Liver (tissue), 9 donors: ENCODE measurements around the gene SMYD3. TPM values are rescaled to one million over a fixed set of nuclear protein-coding genes. Genes with fewer than 3 reads are reported as not detected.

Experiments used
- DNase-seq: peaks from one replicate; pipeline ENCODE4 v3.0.0-alpha.2; 2017; ENCODE audit warnings: low spot score
- H3K27ac ChIP-seq, 2 donors: one replicate each; pipeline ENCODE4 v1.7.0; 2013; ENCODE audit warnings: inconsistent platforms in 2 of 2, low read length in 2 of 2, control low read depth in 1 of 2, low read depth in 1 of 2, mild to moderate bottlenecking in 1 of 2
- H3K27me3 ChIP-seq, 4 donors: one replicate each; pipeline versions ENCODE4 v1.6.1 to v1.7.0; 2013; ENCODE audit warnings: low read length in 3 of 4, inconsistent platforms in 1 of 4, mild to moderate bottlenecking in 1 of 4, moderate library complexity in 1 of 4; ENCODE audit not compliant: control insufficient read depth in 4 of 4, insufficient read depth in 4 of 4
- H3K36me3 ChIP-seq, 4 donors: one replicate each; pipeline versions ENCODE4 v1.6.1 to v1.7.0; 2013; ENCODE audit warnings: low read length in 3 of 4, mild to moderate bottlenecking in 3 of 4, low read depth in 1 of 4, moderate library complexity in 1 of 4; ENCODE audit not compliant: control insufficient read depth in 4 of 4, insufficient read depth in 3 of 4
- H3K4me1 ChIP-seq, 4 donors: one replicate each; pipeline versions ENCODE4 v1.6.1 to v1.7.0; 2013; ENCODE audit warnings: low read length in 3 of 4, mild to moderate bottlenecking in 3 of 4, moderate library complexity in 1 of 4; ENCODE audit not compliant: control insufficient read depth in 4 of 4, insufficient read depth in 4 of 4
- H3K4me3 ChIP-seq, 3 donors: one replicate each; pipeline versions ENCODE4 v1.6.1 to v1.7.0; 2013; ENCODE audit warnings: low read length in 3 of 3, control low read depth in 1 of 3, low read depth in 1 of 3, mild to moderate bottlenecking in 1 of 3
- H3K9ac ChIP-seq, 2 donors: one replicate each; pipeline ENCODE4 v1.7.0; 2013; ENCODE audit warnings: low read length in 2 of 2, mild to moderate bottlenecking in 2 of 2, moderate library complexity in 2 of 2, control low read depth in 1 of 2, low read depth in 1 of 2
- H3K9me3 ChIP-seq, 4 donors: one replicate each; pipeline versions ENCODE4 v1.6.1 to v1.7.0; 2013; ENCODE audit warnings: low read length in 3 of 4; ENCODE audit not compliant: control insufficient read depth in 4 of 4
- EGR1 ChIP-seq, 2 donors: IDR thresholded peaks; 2 replicates each; pipeline ENCODE4 v1.6.1; 2016 to 2018; ENCODE audit warnings: antibody characterized with exemption in 2 of 2, low read depth in 2 of 2
- FOXA1 ChIP-seq: IDR thresholded peaks from 2 replicates; pipeline ENCODE4 v1.6.1; 2016; ENCODE audit warnings: antibody characterized with exemption
- FOXA2 ChIP-seq: IDR thresholded peaks from 2 replicates; pipeline ENCODE4 v1.6.1; 2016; ENCODE audit warnings: antibody characterized with exemption
- GABPA ChIP-seq, 2 donors: IDR thresholded peaks in 1 of 2; conservative IDR thresholded peaks in 1 of 2; 2 replicates each; pipeline ENCODE4 v1.6.1; 2016; ENCODE audit warnings: antibody characterized with exemption in 2 of 2, mild to moderate bottlenecking in 1 of 2, moderate library complexity in 1 of 2
- HNF4A ChIP-seq, 2 donors: conservative IDR thresholded peaks; 2 replicates each; pipeline ENCODE4 v1.6.1; 2016; ENCODE audit warnings: antibody characterized with exemption in 2 of 2, mild to moderate bottlenecking in 2 of 2
- JUND ChIP-seq, 2 donors: IDR thresholded peaks; 2 replicates each; pipeline ENCODE4 v1.6.1; 2016; ENCODE audit warnings: antibody characterized with exemption in 2 of 2
- NR2F2 ChIP-seq: IDR thresholded peaks from 2 replicates; pipeline ENCODE4 v1.6.1; 2016; ENCODE audit warnings: antibody characterized with exemption
- RAD21 ChIP-seq, 2 donors: IDR thresholded peaks; 2 replicates each; pipeline ENCODE4 v1.6.1; 2016; ENCODE audit warnings: antibody characterized with exemption in 2 of 2, mild to moderate bottlenecking in 2 of 2
- RXRA ChIP-seq, 2 donors: IDR thresholded peaks; 2 replicates each; pipeline ENCODE4 v1.6.1; 2017 to 2018; ENCODE audit warnings: antibody characterized with exemption in 2 of 2, mild to moderate bottlenecking in 1 of 2
- TAF1 ChIP-seq: conservative IDR thresholded peaks from 2 replicates; pipeline ENCODE4 v1.6.1; 2016; ENCODE audit warnings: antibody characterized with exemption, mild to moderate bottlenecking
- YY1 ChIP-seq: IDR thresholded peaks from 2 replicates; pipeline ENCODE4 v1.6.1; 2016; ENCODE audit warnings: antibody characterized with exemption, mild to moderate bottlenecking
- WGBS: extraction: QIAGEN DNeasy Blood & Tissue Kit; methylation state at CpG from one replicate; pipeline ENCODE4 v1.1.7; 2013; 5-methylcytosine and 5-hydroxymethylcytosine counted together
- polyA plus RNA-seq, 2 donors: library from polyadenylated mRNA; stranded (reverse) in 1 of 2; unstranded in 1 of 2; fragments of 200-250 nt in 1 of 2; fragments of >200 nt in 1 of 2; fragmentation: Nextera tagmentation in 1 of 2; extraction: Ambion mirVana in 1 of 2; gene quantifications; one replicate each; pipeline versions ENCODE4 v1.2.1 to v1.2.3, GENCODE V29; 2013 to 2015
- total RNA-seq, 2 donors: library from RNA; depleted of rRNA; stranded (reverse); fragments of >200 nt; gene quantifications; one replicate each; pipeline ENCODE4 v1.2.3, GENCODE V29; 2014
- TF ChIP-seq, protein P1 (sequence below): IDR thresholded peaks from 2 replicates; pipeline ENCODE4 v1.6.1; 2016; ENCODE audit warnings: antibody characterized with exemption
- TF ChIP-seq, protein P2 (sequence below): IDR thresholded peaks from 2 replicates; pipeline ENCODE4 v1.6.1; 2016; ENCODE audit warnings: antibody characterized with exemption, mild to moderate bottlenecking
- TF ChIP-seq, protein P3 (sequence below): IDR thresholded peaks from 2 replicates; pipeline ENCODE4 v1.6.1; 2016; ENCODE audit warnings: antibody characterized with exemption
- TF ChIP-seq, protein P4 (sequence below): IDR thresholded peaks from 2 replicates; pipeline ENCODE4 v1.6.1; 2016; ENCODE audit warnings: antibody characterized with exemption
- TF ChIP-seq, protein P5 (sequence below): fragments of 150-350 bp; IDR thresholded peaks from 2 replicates; pipeline ENCODE4 v1.5.1; 2017; ENCODE audit warnings: improper control_type of control experiment, low read depth, low read length; ENCODE audit not compliant: missing input control
- donor health status: healthy.
- donor health status: healthy.
- donor health status: healthy.
- donor health status: healthy.
- donor health status: healthy.

The SMYD3 gene
- total and polyA plus RNA-seq, 4 donors, result 3.1 to 9.1 (median 8.0) TPM

DNA sequence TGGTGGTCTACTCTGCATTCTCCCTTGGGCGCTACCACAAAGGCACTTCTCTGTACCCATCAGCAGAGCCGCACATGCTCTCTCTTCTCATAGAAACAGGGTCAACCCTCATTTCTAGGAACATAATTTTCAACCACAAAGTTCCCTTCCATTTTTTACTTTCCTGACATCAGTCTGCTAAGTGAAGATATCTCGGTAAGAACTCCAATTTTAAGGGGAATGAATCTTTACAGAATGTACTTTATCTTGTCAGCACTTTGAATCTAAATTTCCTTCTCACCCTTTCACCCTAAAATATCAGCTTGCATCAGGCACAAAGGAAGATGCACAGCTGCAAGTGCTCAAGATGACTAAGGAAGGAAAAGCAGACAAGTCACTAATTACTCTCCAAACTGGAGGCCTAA is 545.9 kb downstream of the SMYD3 start:
- H3K27ac ChIP-seq, result no peak overlapping the region
- TF ChIP-seq RAD21 (IDR thresholded peaks at IDR 0.05), result no peak
- TF ChIP-seq FOXA2, result no peak
- TF ChIP-seq, protein P1, sequence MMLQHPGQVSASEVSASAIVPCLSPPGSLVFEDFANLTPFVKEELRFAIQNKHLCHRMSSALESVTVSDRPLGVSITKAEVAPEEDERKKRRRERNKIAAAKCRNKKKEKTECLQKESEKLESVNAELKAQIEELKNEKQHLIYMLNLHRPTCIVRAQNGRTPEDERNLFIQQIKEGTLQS, result no peak
- no peak for TF ChIP-seq RXRA (IDR thresholded peaks at IDR 0.05)
- no peak overlapping the region for H3K4me3 ChIP-seq
- H3K27me3 ChIP-seq, result no peaks in the 10 kb centered on the region
- no peak overlapping the region for H3K9ac ChIP-seq
- no peaks in the 10 kb centered on the region for H3K9me3 ChIP-seq
- DNase-seq, result no peak
- H3K4me1 ChIP-seq, result no peaks in the 10 kb centered on the region
- no peaks in the 10 kb centered on the region for H3K36me3 ChIP-seq
- WGBS, result 94% methylated on average over 3 of the region's 3 CpGs

DNA sequence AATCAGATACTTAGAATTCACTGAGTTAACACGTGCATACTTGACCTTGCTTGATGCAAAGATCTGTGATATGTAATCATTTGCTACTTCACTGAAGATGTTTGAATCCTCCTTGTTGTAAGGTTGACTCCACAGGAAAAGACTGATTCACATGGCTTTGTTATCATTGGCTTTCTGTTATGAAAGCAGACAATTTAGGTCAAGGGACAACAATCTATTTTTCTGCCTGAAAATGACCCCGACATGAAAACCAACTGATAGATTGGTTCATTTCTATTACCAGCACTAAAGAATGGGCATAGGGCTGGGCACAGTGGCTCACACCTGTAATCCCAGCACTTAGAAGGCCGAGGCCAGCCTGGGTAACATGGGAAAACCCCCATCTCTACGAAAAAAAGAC is 546.9 kb downstream of the SMYD3 start:
- Histone ChIP-seq H3K4me1 (no peaks in the 10 kb centered on the region), H3K36me3 (no peaks in the 10 kb centered on the region), H3K9me3 (no peaks in the 10 kb centered on the region), H3K27me3 (no peaks in the 10 kb centered on the region), H3K27ac (no peak overlapping the region), H3K4me3 (no peak overlapping the region), H3K9ac (no peak overlapping the region)
- 90% methylated on average over 4 of the region's 4 CpGs for WGBS
- TF ChIP-seq HNF4A (conservative IDR thresholded peaks at IDR 0.05) (no peak), JUND (IDR thresholded peaks at IDR 0.05) (no peak), TAF1 (no peak)
- TF ChIP-seq, protein P2, sequence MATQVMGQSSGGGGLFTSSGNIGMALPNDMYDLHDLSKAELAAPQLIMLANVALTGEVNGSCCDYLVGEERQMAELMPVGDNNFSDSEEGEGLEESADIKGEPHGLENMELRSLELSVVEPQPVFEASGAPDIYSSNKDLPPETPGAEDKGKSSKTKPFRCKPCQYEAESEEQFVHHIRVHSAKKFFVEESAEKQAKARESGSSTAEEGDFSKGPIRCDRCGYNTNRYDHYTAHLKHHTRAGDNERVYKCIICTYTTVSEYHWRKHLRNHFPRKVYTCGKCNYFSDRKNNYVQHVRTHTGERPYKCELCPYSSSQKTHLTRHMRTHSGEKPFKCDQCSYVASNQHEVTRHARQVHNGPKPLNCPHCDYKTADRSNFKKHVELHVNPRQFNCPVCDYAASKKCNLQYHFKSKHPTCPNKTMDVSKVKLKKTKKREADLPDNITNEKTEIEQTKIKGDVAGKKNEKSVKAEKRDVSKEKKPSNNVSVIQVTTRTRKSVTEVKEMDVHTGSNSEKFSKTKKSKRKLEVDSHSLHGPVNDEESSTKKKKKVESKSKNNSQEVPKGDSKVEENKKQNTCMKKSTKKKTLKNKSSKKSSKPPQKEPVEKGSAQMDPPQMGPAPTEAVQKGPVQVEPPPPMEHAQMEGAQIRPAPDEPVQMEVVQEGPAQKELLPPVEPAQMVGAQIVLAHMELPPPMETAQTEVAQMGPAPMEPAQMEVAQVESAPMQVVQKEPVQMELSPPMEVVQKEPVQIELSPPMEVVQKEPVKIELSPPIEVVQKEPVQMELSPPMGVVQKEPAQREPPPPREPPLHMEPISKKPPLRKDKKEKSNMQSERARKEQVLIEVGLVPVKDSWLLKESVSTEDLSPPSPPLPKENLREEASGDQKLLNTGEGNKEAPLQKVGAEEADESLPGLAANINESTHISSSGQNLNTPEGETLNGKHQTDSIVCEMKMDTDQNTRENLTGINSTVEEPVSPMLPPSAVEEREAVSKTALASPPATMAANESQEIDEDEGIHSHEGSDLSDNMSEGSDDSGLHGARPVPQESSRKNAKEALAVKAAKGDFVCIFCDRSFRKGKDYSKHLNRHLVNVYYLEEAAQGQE, result no peak
- no peak for DNase-seq

DNA sequence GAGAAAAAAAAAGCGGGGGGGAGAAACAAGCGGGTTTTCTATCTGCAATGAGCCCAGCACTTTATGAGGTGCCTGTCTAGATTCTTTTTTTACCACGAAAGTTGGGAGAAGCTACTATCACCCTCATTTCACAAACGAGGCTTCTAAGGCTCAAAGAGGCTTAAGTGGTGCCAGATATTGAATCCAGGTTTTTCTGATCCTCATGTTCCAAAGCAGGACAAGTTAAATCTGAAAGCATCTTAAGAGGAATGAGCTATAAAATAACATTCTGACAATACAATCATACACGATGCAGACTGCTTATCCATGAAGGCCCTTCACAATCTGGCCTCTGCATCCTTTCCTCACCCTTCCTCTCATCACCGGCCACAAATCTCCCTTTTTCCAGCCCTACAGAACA is 549.1 kb downstream of the SMYD3 start:
- Histone ChIP-seq H3K27me3 (no peaks in the 10 kb centered on the region), H3K36me3 (no peaks in the 10 kb centered on the region), H3K27ac (no peak overlapping the region), H3K4me3 (no peak overlapping the region), H3K9ac (no peak overlapping the region), H3K9me3 (no peaks in the 10 kb centered on the region), H3K4me1 (peaks cover 0 to 8% (median 3%) of the 10 kb centered on the region in 4 donors)
- 91% methylated on average over 6 of the region's 6 CpGs for WGBS
- no peak for DNase-seq
- TF ChIP-seq, protein P2, result no peak
- no peak for TF ChIP-seq NR2F2
- TF ChIP-seq, protein P3, sequence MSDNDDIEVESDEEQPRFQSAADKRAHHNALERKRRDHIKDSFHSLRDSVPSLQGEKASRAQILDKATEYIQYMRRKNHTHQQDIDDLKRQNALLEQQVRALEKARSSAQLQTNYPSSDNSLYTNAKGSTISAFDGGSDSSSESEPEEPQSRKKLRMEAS, result no peak
- TF ChIP-seq, protein P4, sequence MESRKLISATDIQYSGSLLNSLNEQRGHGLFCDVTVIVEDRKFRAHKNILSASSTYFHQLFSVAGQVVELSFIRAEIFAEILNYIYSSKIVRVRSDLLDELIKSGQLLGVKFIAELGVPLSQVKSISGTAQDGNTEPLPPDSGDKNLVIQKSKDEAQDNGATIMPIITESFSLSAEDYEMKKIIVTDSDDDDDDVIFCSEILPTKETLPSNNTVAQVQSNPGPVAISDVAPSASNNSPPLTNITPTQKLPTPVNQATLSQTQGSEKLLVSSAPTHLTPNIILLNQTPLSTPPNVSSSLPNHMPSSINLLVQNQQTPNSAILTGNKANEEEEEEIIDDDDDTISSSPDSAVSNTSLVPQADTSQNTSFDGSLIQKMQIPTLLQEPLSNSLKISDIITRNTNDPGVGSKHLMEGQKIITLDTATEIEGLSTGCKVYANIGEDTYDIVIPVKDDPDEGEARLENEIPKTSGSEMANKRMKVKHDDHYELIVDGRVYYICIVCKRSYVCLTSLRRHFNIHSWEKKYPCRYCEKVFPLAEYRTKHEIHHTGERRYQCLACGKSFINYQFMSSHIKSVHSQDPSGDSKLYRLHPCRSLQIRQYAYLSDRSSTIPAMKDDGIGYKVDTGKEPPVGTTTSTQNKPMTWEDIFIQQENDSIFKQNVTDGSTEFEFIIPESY, result no peak
- no peak for TF ChIP-seq GABPA (IDR thresholded peaks at IDR 0.05 in 1 of 2, conservative IDR thresholded peaks at IDR 0.05 in 1 of 2)
- TF ChIP-seq YY1, result no peak
- TF ChIP-seq RAD21 (IDR thresholded peaks at IDR 0.05), result no peak
- TF ChIP-seq FOXA1, result no peak
- no peak for TF ChIP-seq FOXA2
- no peak for TF ChIP-seq HNF4A (conservative IDR thresholded peaks at IDR 0.05)
- no peak for TF ChIP-seq TAF1
- no peak for TF ChIP-seq RXRA (IDR thresholded peaks at IDR 0.05)
- no peak for TF ChIP-seq EGR1 (IDR thresholded peaks at IDR 0.05; ENCODE audit: low read depth in 2 of 2)
- no peak for TF ChIP-seq JUND (IDR thresholded peaks at IDR 0.05)
- TF ChIP-seq, protein P5, sequence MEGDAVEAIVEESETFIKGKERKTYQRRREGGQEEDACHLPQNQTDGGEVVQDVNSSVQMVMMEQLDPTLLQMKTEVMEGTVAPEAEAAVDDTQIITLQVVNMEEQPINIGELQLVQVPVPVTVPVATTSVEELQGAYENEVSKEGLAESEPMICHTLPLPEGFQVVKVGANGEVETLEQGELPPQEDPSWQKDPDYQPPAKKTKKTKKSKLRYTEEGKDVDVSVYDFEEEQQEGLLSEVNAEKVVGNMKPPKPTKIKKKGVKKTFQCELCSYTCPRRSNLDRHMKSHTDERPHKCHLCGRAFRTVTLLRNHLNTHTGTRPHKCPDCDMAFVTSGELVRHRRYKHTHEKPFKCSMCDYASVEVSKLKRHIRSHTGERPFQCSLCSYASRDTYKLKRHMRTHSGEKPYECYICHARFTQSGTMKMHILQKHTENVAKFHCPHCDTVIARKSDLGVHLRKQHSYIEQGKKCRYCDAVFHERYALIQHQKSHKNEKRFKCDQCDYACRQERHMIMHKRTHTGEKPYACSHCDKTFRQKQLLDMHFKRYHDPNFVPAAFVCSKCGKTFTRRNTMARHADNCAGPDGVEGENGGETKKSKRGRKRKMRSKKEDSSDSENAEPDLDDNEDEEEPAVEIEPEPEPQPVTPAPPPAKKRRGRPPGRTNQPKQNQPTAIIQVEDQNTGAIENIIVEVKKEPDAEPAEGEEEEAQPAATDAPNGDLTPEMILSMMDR, result no peak
- TF ChIP-seq, protein P1, result no peak
